BE2C (cell line): ENCODE results near the gene HAUS3.
A peak's percentile ranks its signal among the peaks of the same experiment; 100 is the strongest.

Experiments
- DNase-seq: peaks from one replicate; pipeline ENCODE4 v3.0.0-alpha.2; 2020
- H3K27me3 ChIP-seq: fragments of 250-450 bp; sonication (Bioruptor Pico); 2 replicates; pipeline ENCODE4 v1.5.1; 2020; ENCODE audit warnings: mild to moderate bottlenecking
- H3K36me3 ChIP-seq: fragments of 250-450 bp; sonication (Bioruptor Pico); 2 replicates; pipeline ENCODE4 v1.5.1; 2020; ENCODE audit warnings: mild to moderate bottlenecking
- H3K4me1 ChIP-seq: fragments of 250-450 bp; sonication (Bioruptor Pico); 2 replicates; pipeline ENCODE4 v1.5.1; 2020
- H3K4me3 ChIP-seq: 2 replicates; pipeline ENCODE4 v1.5.1; 2011; ENCODE audit warnings: low read depth, low read length
- H3K9me3 ChIP-seq: fragments of 250-450 bp; sonication (Bioruptor Pico); 2 replicates; pipeline ENCODE4 v1.5.1; 2020
- TF ChIP-seq, protein P1 (sequence below): IDR thresholded peaks from 2 replicates; pipeline ENCODE4 v1.5.1; 2012; ENCODE audit warnings: mild to moderate bottlenecking, low read depth, low read length

HAUS3 gene

DNA sequence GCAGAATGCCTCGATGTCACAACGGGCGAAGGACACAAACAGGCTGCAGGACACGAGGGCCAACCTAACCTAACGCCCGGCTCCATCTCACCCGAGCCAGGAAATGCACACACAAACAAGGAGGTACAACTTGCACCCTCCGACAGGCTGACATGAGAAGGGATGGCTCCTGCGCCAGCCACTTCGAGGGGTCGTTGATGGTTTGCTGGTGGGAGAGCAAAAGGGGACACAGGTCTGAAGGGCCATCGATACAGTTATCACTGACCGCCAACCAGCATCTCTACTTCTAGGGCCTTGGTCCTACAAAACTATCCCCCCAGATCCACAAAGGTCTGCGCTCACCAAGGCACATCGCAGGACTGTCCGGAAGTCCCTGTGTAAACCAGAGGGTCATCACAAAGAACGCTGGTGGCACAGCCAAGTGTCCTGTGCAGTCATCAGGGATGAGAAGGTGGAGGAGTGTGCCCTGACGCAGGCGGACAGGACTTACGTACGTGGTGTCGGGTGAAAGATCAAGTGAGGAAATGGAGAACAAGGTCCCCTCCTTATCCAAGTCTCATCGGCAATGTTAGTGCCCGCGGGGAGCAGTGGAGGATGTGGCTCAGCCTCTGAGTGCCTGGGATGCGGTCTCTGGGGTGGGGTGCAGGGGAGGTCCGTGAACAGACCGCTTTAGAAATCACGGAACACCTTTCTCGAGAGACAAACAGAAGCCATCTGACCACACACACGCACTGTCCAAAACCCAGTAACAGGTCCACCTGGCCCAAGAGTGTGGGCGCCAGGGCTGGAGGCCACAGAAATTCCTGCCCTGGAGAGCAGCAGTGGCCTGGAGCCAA lies 13.0 kb upstream of the HAUS3 start:
- no peaks in the 10 kb centered on the region for H3K27me3 ChIP-seq
- H3K4me1 ChIP-seq = peaks cover 8% of the 10 kb centered on the region; the same call in 1 of the 2 replicates
- no peak overlapping the region for H3K4me3 ChIP-seq
- peaks cover 54% of the 10 kb centered on the region for H3K36me3 ChIP-seq
- H3K9me3 ChIP-seq = no peaks in the 10 kb centered on the region
- TF ChIP-seq, protein P1, sequence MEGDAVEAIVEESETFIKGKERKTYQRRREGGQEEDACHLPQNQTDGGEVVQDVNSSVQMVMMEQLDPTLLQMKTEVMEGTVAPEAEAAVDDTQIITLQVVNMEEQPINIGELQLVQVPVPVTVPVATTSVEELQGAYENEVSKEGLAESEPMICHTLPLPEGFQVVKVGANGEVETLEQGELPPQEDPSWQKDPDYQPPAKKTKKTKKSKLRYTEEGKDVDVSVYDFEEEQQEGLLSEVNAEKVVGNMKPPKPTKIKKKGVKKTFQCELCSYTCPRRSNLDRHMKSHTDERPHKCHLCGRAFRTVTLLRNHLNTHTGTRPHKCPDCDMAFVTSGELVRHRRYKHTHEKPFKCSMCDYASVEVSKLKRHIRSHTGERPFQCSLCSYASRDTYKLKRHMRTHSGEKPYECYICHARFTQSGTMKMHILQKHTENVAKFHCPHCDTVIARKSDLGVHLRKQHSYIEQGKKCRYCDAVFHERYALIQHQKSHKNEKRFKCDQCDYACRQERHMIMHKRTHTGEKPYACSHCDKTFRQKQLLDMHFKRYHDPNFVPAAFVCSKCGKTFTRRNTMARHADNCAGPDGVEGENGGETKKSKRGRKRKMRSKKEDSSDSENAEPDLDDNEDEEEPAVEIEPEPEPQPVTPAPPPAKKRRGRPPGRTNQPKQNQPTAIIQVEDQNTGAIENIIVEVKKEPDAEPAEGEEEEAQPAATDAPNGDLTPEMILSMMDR = no peak
- DNase-seq = peak; percentile 3

DNA sequence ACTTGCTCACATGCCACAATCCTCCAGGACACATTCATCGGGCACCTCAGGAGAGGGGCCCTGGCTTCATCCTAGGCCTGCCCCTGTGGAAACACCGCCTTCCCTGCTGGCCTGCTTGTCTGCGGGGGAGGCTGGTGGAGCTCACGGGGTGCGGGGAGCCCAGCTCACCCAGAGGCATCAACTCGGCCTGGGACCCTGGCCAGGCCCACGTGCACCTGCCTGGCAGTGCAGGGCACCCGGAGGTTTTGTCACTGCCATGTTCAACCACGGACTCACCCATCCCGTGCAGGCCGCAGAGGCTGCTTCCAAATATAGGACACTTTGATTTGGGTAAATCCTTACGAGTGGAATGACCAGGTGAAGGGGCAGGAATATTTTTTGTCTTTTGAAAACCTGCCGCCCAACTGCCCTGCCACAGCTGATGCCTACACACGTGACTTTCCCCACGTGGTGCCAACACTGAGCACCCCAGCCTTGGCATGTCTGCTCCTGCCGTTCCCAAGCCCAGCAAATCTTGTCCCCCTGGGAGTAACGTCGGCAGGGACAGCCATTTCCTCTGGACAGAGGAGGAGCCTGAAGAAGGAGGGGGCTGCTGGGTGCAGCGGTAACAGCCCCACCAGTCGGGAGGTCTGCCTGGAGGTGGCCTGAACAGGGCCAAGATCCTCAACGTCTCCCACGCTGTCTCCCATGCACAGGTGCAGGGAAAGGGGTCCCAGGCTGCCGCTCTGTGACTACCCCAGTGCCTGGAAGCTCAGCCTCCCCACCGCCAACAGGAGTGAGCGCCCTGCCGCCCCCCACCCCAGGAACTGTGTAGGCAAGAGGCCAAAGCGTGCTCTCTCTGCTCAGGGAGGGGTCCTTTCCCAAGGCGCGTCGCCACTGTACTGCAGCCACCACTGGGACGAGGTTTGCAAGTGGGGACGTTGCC lies 11.5 kb upstream of the HAUS3 start:
- TF ChIP-seq, protein P1 = no peak
- Histone ChIP-seq H3K4me1 (peaks cover 8% of the 10 kb centered on the region; the same call in 1 of the 2 replicates), H3K36me3 (peaks cover 47% of the 10 kb centered on the region), H3K27me3 (no peaks in the 10 kb centered on the region), H3K9me3 (no peaks in the 10 kb centered on the region), H3K4me3 (no peak overlapping the region)
- DNase-seq = peak; percentile 13

DNA sequence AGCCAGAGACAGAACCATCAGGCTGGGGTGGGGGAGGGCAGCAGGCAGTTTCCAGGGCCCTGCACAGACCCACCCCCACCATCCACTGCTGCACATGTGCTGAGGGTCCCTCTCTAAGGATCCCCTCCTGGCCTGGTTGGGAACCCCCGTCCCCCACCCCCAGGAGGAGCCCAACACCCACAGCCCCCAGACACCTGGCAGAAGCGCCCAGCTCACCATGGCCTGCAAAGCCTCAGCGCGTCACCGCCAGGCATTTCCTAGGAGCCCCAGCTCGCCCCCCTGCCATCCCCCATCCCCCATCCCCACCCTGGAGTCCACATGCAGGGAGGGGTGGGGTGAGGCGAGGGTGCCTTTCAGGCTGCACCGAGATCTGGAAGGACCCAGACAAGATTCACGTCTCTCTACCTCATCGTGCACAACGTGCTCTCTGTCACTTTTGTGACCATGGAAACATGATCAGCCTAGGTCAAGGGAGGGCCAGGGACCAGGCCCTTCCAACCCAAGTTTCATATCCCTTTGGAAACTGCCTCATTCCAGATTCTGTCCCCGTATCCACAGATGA lies 10.7 kb upstream of the HAUS3 start:
- H3K27me3 ChIP-seq = no peaks in the 10 kb centered on the region
- DNase-seq = no peak
- H3K4me1 ChIP-seq = peaks cover 8% of the 10 kb centered on the region; the same call in 1 of the 2 replicates
- H3K9me3 ChIP-seq = no peaks in the 10 kb centered on the region
- TF ChIP-seq, protein P1 = no peak
- peaks cover 41% of the 10 kb centered on the region for H3K36me3 ChIP-seq
- no peak overlapping the region for H3K4me3 ChIP-seq

DNA sequence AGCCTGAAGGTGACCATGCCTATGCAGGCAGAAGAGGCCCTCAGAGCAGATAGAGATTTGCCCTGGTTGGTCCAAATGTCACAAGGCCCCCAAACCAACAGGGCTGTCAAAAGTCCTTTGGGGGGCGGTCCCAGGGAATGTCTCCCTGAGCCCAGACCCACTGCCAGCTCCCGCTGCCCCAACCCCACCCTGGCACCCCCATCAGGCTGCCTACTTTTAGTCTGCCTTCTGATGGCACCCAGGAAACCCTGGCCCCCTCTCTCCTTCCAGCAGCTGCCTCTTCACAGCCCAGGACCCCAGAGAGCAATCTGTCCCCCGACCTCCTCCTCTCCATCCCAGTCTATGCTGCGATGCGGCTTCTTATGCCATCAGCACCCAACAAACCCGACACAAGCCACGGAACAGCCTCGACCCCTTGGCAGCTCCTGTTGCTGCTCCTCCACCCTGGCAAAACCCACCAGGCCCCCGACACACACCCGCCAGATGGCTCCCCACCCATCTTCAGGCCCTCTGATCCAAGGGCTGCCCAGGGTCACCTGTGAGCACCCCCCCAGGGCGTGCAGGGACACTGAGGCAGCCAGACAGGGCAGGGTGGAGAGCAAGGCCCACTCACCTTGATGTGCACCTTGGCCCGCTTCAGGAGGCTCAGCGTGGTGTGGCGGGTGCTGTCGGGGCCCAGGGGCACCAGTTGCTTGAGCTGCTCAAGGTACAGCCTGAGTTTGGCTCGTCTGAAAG lies 10.0 kb upstream of the HAUS3 start:
- TF ChIP-seq, protein P1 = no peak
- Histone ChIP-seq H3K4me1 (peaks cover 8% of the 10 kb centered on the region; the same call in 1 of the 2 replicates), H3K4me3 (no peak overlapping the region), H3K36me3 (peaks cover 36% of the 10 kb centered on the region), H3K27me3 (no peaks in the 10 kb centered on the region), H3K9me3 (no peaks in the 10 kb centered on the region)
- peak; percentile 6 for DNase-seq

DNA sequence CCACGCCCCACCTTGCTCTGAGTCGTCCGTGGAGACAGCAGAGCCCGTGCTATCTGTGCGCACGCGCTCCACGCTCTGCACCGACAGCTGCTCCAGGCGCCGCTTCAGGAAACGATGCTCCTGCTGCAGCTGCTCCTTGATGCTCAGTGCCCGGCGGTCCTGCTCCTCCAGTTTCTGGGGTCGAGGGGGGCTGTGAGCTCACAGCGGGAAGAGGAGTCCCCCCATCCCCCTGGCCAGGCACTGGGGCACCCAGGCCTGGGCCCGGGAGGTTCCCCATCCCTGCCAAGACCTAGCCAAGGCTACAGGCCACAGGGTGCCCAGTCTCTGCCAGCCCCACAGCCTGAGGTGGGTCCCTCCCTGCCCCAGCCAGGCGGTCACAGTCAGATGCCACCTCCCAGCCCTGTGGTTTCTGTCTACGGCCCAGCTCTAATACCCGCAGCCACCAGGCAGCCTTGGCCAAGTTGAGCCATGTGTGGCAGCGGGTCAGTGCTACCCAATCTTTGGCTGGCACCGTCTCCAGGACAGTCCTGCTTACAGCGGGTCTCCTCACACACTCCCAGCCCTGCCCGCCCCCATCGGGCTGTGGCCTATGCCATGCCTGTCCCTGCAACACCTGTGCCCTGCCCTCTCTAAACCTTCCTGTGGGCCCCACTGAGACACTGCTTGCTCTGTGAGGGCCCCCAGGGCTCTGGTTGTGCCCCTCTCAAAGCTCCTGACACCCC lies 9.3 kb upstream of the HAUS3 start:
- TF ChIP-seq, protein P1 = no peak
- H3K36me3 ChIP-seq = peaks cover 36% of the 10 kb centered on the region

More for the DNA sequence above, 9.3 kb upstream of the HAUS3 start:
- Histone ChIP-seq H3K9me3 (no peaks in the 10 kb centered on the region), H3K4me1 (peaks cover 7% of the 10 kb centered on the region; the same call in 1 of the 2 replicates), H3K4me3 (no peak overlapping the region), H3K27me3 (no peaks in the 10 kb centered on the region)
- peak; percentile 19 for DNase-seq
